ENCODE measurements around the gene SLC16A3.

DNA sequence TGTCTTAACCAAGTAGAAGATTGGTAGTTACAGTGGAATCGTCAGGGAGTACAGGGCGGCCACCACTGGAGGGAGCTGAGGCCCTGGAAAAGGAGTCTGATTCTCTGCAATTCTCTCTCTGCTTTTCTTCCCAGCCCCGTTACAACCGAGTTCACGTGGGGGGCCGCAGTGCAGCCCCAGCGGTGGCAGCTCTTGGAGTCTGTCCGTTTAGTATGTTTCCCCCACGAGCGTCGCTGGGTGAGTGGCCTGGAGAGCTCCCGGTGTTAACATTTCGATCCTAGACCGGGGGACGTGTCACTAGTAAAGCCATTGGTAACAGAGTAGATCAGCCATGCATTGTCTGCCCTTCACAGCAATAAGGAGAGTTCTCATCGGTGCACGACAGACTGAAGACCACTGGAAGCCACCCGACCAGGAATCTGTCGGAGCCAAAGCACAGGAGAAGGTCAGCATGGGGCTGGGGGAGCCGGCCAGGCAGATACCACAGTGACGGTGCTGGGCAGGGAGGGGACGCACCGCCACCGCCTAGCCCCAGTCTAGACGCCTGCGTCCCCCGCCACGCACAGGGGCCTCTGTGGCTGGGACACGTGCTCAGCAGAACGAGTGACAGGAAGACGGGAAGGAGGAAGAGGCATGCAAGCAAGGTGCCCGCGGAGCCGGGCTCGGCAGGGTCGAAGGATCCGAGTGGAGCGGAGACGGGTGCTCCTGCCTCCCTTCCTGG, 15.7 kb downstream of the SLC16A3 start:
- TF ChIP-seq CTCF (optimal IDR thresholded peaks at IDR 0.05 in 1 of 3, IDR thresholded peaks at IDR 0.05 in 1 of 3, conservative IDR thresholded peaks at IDR 0.05 in 1 of 3; ENCODE audit: extremely low read depth in 1 of 3, insufficient read depth in 2 of 3, low read length in 3 of 3) (peak; percentile 58 to 66 (median 58)), EZH2 (IDR thresholded peaks at IDR 0.05; ENCODE audit: low read length) (no peak)

Data from keratinocyte (primary cell).